Measurements from ENCODE around the gene ADGRF5.

The ADGRF5 gene

DNA sequence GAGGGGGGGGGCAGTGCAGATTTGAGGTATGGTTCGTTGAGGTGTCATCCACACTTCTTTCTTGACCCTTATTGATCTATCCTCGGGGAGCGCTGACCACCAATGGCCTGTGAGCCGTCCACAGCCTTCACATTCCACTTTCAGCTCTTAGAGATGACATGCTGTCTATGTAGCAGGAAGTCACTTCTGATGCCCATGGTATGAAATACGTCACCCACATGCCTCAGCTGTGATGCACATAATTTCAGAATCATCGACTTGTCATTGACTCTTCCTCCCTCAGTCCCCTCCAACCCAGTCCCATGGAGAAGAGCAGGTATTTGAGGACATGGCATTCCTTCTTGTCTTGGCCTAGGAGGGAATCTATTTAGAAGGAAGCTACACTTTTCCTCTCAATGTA, 4.7 kb upstream of the ADGRF5 start:
- Histone ChIP-seq H3K4ac (ENCODE audit: low read depth, low read length) (no peak overlapping the region), H2BK120ac (ENCODE audit: low read depth, low read length) (no peak overlapping the region), H2AK5ac (ENCODE audit: low read length) (no peak overlapping the region), H3K4me2 (ENCODE audit: low read length) (no peak overlapping the region), H4K5ac (ENCODE audit: low read length) (no peak overlapping the region), H2BK15ac (replicated peaks; ENCODE audit: low read depth) (no peak overlapping the region), H3K27ac (ENCODE audit: low read depth, low read length) (no peak overlapping the region), H3K56ac (ENCODE audit: low read length) (no peak overlapping the region), H3K18ac (ENCODE audit: low read length) (no peak overlapping the region), H4K8ac (ENCODE audit: low read depth, low read length) (no peak overlapping the region), H3K79me2 (ENCODE audit: control insufficient read depth, insufficient read depth, low read length) (no peaks in the 10 kb centered on the region), H3K27me3 (ENCODE audit: insufficient read depth, low read length, poor library complexity) (no peaks in the 10 kb centered on the region), H3K23ac (ENCODE audit: low read length) (no peak overlapping the region), H3K36me3 (ENCODE audit: control insufficient read depth, insufficient read depth, low read length) (no peaks in the 10 kb centered on the region), H3K4me1 (ENCODE audit: control insufficient read depth, low read depth, low read length) (no peaks in the 10 kb centered on the region), H3K9ac (ENCODE audit: low read length) (no peak overlapping the region), H2BK5ac (ENCODE audit: low read length) (no peak overlapping the region), H3K79me1 (ENCODE audit: low read length) (no peaks in the 10 kb centered on the region), H3K4me3 (ENCODE audit: low read length) (no peak overlapping the region)
- WGBS (ENCODE audit: extremely low coverage, insufficient coverage, low lambda C conversion rate): no CpG with 5 or more reads among the region's 6 CpGs
- no peak for DNase-seq

DNA sequence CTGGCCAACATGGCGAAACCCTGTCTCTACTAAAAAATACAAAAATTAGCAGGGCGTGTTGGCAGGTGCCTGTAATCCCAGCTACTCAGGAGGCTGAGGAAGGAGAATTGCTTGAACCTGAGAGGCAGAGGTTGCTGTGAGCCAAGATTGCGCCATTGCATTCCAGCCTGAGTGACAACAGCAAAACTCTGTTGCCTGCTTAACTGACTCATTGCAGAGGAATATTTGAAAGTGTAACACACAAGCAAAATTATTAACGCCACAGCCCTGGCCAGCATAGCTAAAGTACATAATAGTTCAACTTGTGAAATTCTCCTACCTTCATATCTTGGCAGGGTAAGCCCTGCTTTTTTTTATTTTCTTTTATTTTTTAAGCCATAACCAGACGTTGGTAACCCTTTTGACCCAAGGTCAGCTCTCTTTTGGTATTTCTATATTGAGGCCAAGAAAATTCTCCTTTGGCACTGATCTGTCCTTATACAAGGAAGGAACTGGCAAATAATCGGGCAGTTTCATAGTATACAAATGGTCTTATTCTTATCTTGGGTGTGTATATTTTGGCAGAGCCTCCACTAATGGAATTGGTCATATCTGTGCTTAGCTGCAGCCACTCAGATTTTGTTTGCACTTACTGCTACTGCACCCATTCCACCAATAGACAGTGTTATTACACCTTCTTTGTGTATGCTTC, 4.0 kb upstream of the ADGRF5 start:
- DNase-seq: no peak
- Histone ChIP-seq H3K36me3 (ENCODE audit: control insufficient read depth, insufficient read depth, low read length) (no peaks in the 10 kb centered on the region), H2BK120ac (ENCODE audit: low read depth, low read length) (no peak overlapping the region), H3K56ac (ENCODE audit: low read length) (no peak overlapping the region), H2AK5ac (ENCODE audit: low read length) (no peak overlapping the region), H3K27me3 (ENCODE audit: insufficient read depth, low read length, poor library complexity) (no peaks in the 10 kb centered on the region), H3K4me3 (ENCODE audit: low read length) (no peak overlapping the region), H3K9ac (ENCODE audit: low read length) (no peak overlapping the region), H4K8ac (ENCODE audit: low read depth, low read length) (no peak overlapping the region), H2BK5ac (ENCODE audit: low read length) (no peak overlapping the region), H2BK15ac (replicated peaks; ENCODE audit: low read depth) (no peak overlapping the region), H3K18ac (ENCODE audit: low read length) (no peak overlapping the region), H3K79me1 (ENCODE audit: low read length) (no peaks in the 10 kb centered on the region), H3K4me1 (ENCODE audit: control insufficient read depth, low read depth, low read length) (no peaks in the 10 kb centered on the region), H3K4ac (ENCODE audit: low read depth, low read length) (no peak overlapping the region), H4K5ac (ENCODE audit: low read length) (no peak overlapping the region), H3K27ac (ENCODE audit: low read depth, low read length) (no peak overlapping the region), H3K4me2 (ENCODE audit: low read length) (no peak overlapping the region), H3K23ac (ENCODE audit: low read length) (no peak overlapping the region), H3K79me2 (ENCODE audit: control insufficient read depth, insufficient read depth, low read length) (no peaks in the 10 kb centered on the region)
- no CpG with 5 or more reads among the region's 6 CpGs for WGBS (ENCODE audit: extremely low coverage, insufficient coverage, low lambda C conversion rate)

DNA sequence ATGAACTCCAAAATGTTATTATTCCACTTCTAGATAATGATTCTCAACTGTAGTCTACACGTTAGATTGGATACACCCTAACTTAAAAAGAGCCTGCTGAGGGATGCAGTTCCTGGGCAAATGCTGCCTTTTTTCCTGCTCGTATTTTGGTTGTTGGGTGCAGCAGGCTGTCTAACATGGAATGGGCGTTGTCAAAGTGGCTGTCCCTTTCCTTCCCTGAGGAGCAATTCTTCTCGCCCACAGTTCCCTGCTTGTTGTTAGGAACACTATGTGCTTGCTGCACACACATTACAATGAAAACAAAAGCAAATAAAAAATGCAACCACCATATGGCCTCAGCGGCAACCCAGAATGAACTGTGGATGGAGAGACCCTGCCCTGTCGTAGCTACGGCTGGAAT, 1.7 kb upstream of the ADGRF5 start:
- H3K27ac ChIP-seq (ENCODE audit: low read depth, low read length): no peak overlapping the region
- H3K4ac ChIP-seq (ENCODE audit: low read depth, low read length): no peak overlapping the region
- no peak overlapping the region for H3K23ac ChIP-seq (ENCODE audit: low read length)
- H3K27me3 ChIP-seq (ENCODE audit: insufficient read depth, low read length, poor library complexity): no peaks in the 10 kb centered on the region
- no peaks in the 10 kb centered on the region for H3K36me3 ChIP-seq (ENCODE audit: control insufficient read depth, insufficient read depth, low read length)
- H3K4me2 ChIP-seq (ENCODE audit: low read length): no peak overlapping the region
- no peak overlapping the region for H2AK5ac ChIP-seq (ENCODE audit: low read length)
- no peak overlapping the region for H2BK15ac ChIP-seq (replicated peaks; ENCODE audit: low read depth)
- no peak overlapping the region for H4K5ac ChIP-seq (ENCODE audit: low read length)
- no CpG with 5 or more reads among the region's 7 CpGs for WGBS (ENCODE audit: extremely low coverage, insufficient coverage, low lambda C conversion rate)
- no peak overlapping the region for H2BK5ac ChIP-seq (ENCODE audit: low read length)
- no peaks in the 10 kb centered on the region for H3K79me1 ChIP-seq (ENCODE audit: low read length)
- no peak for DNase-seq
- H2BK120ac ChIP-seq (ENCODE audit: low read depth, low read length): no peak overlapping the region
- no peak overlapping the region for H4K8ac ChIP-seq (ENCODE audit: low read depth, low read length)
- no peak overlapping the region for H3K18ac ChIP-seq (ENCODE audit: low read length)
- H3K56ac ChIP-seq (ENCODE audit: low read length): no peak overlapping the region
- no peak overlapping the region for H3K9ac ChIP-seq (ENCODE audit: low read length)
- no peak overlapping the region for H3K4me3 ChIP-seq (ENCODE audit: low read length)
- H3K4me1 ChIP-seq (ENCODE audit: control insufficient read depth, low read depth, low read length): no peaks in the 10 kb centered on the region
- no peaks in the 10 kb centered on the region for H3K79me2 ChIP-seq (ENCODE audit: control insufficient read depth, insufficient read depth, low read length)

DNA sequence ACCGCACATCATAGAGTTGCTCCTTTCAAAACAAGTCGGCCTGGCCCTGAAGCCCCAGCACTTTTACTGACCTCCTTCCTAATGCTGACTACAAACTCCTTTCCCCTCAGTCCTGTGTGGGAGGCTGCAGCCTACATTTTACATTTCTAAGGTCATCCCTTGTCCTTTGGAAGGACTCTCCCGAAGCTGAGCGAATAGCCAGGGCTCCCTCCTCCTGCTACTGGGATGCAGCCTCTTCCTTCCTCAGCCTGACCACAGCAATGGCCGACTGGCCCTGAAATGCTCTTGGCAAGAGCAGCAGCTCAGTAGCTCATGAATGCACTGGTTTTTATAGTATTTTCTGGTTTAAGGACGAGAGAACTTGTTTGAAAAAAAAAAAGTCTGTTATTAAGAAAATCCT, 679 bp downstream of the ADGRF5 start:
- WGBS (ENCODE audit: extremely low coverage, insufficient coverage, low lambda C conversion rate): no CpG with 5 or more reads among the region's 6 CpGs

DNA sequence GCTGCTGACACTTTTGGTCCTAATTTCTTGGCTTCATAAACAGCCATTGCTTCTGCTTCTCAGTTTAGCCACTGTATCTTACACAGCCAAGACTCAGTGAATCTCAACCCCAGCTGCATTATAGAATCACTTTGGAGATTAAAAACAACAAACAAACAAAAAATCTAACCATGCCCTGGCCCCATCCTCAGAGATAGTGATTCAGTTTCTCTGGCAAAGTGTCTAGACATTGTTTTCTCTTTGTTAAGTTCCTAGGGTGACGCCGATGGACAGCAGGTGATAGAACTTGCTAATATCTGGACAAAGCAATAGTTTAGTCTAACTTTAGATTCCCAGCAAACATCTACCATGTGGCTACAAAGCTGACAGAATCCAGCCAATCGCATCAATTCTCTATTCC, 2.9 kb downstream of the ADGRF5 start:
- H3K4me3 ChIP-seq (ENCODE audit: low read length): no peak overlapping the region
- H2AK5ac ChIP-seq (ENCODE audit: low read length): no peak overlapping the region
- no peak overlapping the region for H3K4ac ChIP-seq (ENCODE audit: low read depth, low read length)
- no peak overlapping the region for H4K5ac ChIP-seq (ENCODE audit: low read length)
- no peaks in the 10 kb centered on the region for H3K27me3 ChIP-seq (ENCODE audit: insufficient read depth, low read length, poor library complexity)
- WGBS (ENCODE audit: extremely low coverage, insufficient coverage, low lambda C conversion rate): no CpG with 5 or more reads among the region's 3 CpGs
- no peak overlapping the region for H3K9ac ChIP-seq (ENCODE audit: low read length)
- no peaks in the 10 kb centered on the region for H3K79me2 ChIP-seq (ENCODE audit: control insufficient read depth, insufficient read depth, low read length)
- no peak overlapping the region for H2BK5ac ChIP-seq (ENCODE audit: low read length)
- no peak for DNase-seq
- H3K23ac ChIP-seq (ENCODE audit: low read length): no peak overlapping the region
- H3K79me1 ChIP-seq (ENCODE audit: low read length): no peaks in the 10 kb centered on the region
- H3K18ac ChIP-seq (ENCODE audit: low read length): no peak overlapping the region
- H3K4me2 ChIP-seq (ENCODE audit: low read length): no peak overlapping the region
- H4K8ac ChIP-seq (ENCODE audit: low read depth, low read length): no peak overlapping the region
- H3K56ac ChIP-seq (ENCODE audit: low read length): no peak overlapping the region
- no peaks in the 10 kb centered on the region for H3K4me1 ChIP-seq (ENCODE audit: control insufficient read depth, low read depth, low read length)
- no peak overlapping the region for H2BK15ac ChIP-seq (replicated peaks; ENCODE audit: low read depth)
- H2BK120ac ChIP-seq (ENCODE audit: low read depth, low read length): no peak overlapping the region
- H3K27ac ChIP-seq (ENCODE audit: low read depth, low read length): no peak overlapping the region
- no peaks in the 10 kb centered on the region for H3K36me3 ChIP-seq (ENCODE audit: control insufficient read depth, insufficient read depth, low read length)

More for the DNA sequence above, 679 bp downstream of the ADGRF5 start:
- Histone ChIP-seq H3K9ac (ENCODE audit: low read length) (no peak overlapping the region), H3K79me2 (ENCODE audit: control insufficient read depth, insufficient read depth, low read length) (no peaks in the 10 kb centered on the region), H2AK5ac (ENCODE audit: low read length) (no peak overlapping the region), H3K4ac (ENCODE audit: low read depth, low read length) (no peak overlapping the region), H3K79me1 (ENCODE audit: low read length) (no peaks in the 10 kb centered on the region), H3K23ac (ENCODE audit: low read length) (no peak overlapping the region), H3K56ac (ENCODE audit: low read length) (no peak overlapping the region), H4K5ac (ENCODE audit: low read length) (no peak overlapping the region), H2BK5ac (ENCODE audit: low read length) (no peak overlapping the region), H3K4me3 (ENCODE audit: low read length) (no peak overlapping the region), H2BK15ac (replicated peaks; ENCODE audit: low read depth) (no peak overlapping the region), H3K27ac (ENCODE audit: low read depth, low read length) (no peak overlapping the region), H3K4me2 (ENCODE audit: low read length) (no peak overlapping the region), H3K27me3 (ENCODE audit: insufficient read depth, low read length, poor library complexity) (no peaks in the 10 kb centered on the region), H3K18ac (ENCODE audit: low read length) (no peak overlapping the region), H3K4me1 (ENCODE audit: control insufficient read depth, low read depth, low read length) (no peaks in the 10 kb centered on the region), H3K36me3 (ENCODE audit: control insufficient read depth, insufficient read depth, low read length) (no peaks in the 10 kb centered on the region), H2BK120ac (ENCODE audit: low read depth, low read length) (no peak overlapping the region), H4K8ac (ENCODE audit: low read depth, low read length) (no peak overlapping the region)
- DNase-seq: no peak

DNA sequence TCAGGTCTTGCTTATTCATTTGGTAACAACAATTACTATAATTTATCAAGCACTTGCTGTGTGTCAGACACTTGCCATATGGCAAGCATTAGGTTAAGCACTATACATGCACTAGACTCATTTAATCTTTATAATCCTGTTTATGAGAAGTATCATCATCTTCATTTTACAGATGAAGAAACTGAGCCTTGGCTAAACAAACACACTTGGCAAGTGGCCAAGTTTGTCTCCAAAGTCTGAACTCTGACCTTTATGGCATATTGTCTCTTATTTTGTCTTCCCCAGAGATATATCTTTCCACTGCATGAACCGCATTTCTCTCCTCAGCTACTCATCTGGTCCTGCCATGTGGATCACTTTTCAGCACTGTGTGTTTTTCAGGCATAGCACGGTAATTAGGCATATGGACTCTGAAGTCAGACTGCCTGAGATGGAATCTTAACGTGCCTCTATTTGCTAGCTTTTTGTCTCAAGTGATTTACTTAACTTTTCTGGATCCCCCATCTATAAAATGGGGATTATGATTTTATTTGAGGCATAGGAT, 4.7 kb downstream of the ADGRF5 start:
- no peak overlapping the region for H3K9ac ChIP-seq (ENCODE audit: low read length)

More for the DNA sequence above, 4.7 kb downstream of the ADGRF5 start:
- Histone ChIP-seq H4K5ac (ENCODE audit: low read length) (no peak overlapping the region), H2AK5ac (ENCODE audit: low read length) (no peak overlapping the region), H2BK120ac (ENCODE audit: low read depth, low read length) (no peak overlapping the region), H3K18ac (ENCODE audit: low read length) (no peak overlapping the region), H3K27ac (ENCODE audit: low read depth, low read length) (no peak overlapping the region), H3K27me3 (ENCODE audit: insufficient read depth, low read length, poor library complexity) (no peaks in the 10 kb centered on the region), H3K4me2 (ENCODE audit: low read length) (no peak overlapping the region), H4K8ac (ENCODE audit: low read depth, low read length) (no peak overlapping the region), H3K79me1 (ENCODE audit: low read length) (no peaks in the 10 kb centered on the region), H3K4ac (ENCODE audit: low read depth, low read length) (no peak overlapping the region), H3K79me2 (ENCODE audit: control insufficient read depth, insufficient read depth, low read length) (no peaks in the 10 kb centered on the region), H2BK5ac (ENCODE audit: low read length) (no peak overlapping the region), H3K23ac (ENCODE audit: low read length) (no peak overlapping the region), H3K4me3 (ENCODE audit: low read length) (no peak overlapping the region), H3K4me1 (ENCODE audit: control insufficient read depth, low read depth, low read length) (no peaks in the 10 kb centered on the region), H3K36me3 (ENCODE audit: control insufficient read depth, insufficient read depth, low read length) (no peaks in the 10 kb centered on the region), H3K56ac (ENCODE audit: low read length) (no peak overlapping the region), H2BK15ac (replicated peaks; ENCODE audit: low read depth) (no peak overlapping the region)
- no CpG with 5 or more reads among the region's 3 CpGs for WGBS (ENCODE audit: extremely low coverage, insufficient coverage, low lambda C conversion rate)
- DNase-seq: no peak
